Endodermal cell (in vitro differentiated cells): ENCODE measurements around the gene BMP8B. TPM values are rescaled to one million over a fixed set of nuclear protein-coding genes. Genes with fewer than 3 reads are reported as not detected.

Experiments
- DNase-seq: peaks from one replicate; pipeline ENCODE4 v3.0.0-alpha.2; 2017
- H3K27ac ChIP-seq: 2 replicates; pipeline ENCODE4 v1.5.1; 2013; ENCODE audit warnings: mild to moderate bottlenecking, low read depth, low read length, moderate library complexity
- H3K27me3 ChIP-seq: 2 replicates; pipeline ENCODE4 v1.6.1; 2013; ENCODE audit warnings: mild to moderate bottlenecking, low read length, moderate library complexity; ENCODE audit not compliant: insufficient read depth, control insufficient read depth, poor library complexity, severe bottlenecking
- H3K36me3 ChIP-seq: 2 replicates; pipeline ENCODE4 v1.7.0; 2013; ENCODE audit warnings: mild to moderate bottlenecking, low read length, moderate library complexity; ENCODE audit not compliant: control insufficient read depth, insufficient read depth
- H3K4me1 ChIP-seq: one replicate; pipeline ENCODE4 v1.7.0; 2013; ENCODE audit warnings: low read length; ENCODE audit not compliant: control insufficient read depth, insufficient read depth
- H3K4me3 ChIP-seq: 2 replicates; pipeline ENCODE4 v1.5.1; 2013; ENCODE audit warnings: mild to moderate bottlenecking, low read length, moderate library complexity
- H3K9ac ChIP-seq: 2 replicates; pipeline ENCODE4 v1.6.1; 2013; ENCODE audit warnings: mild to moderate bottlenecking, low read length, moderate library complexity; ENCODE audit not compliant: poor library complexity, severe bottlenecking; ENCODE audit errors: extremely low read depth
- H3K9me3 ChIP-seq: 2 replicates; pipeline ENCODE4 v1.6.1; 2013; ENCODE audit warnings: mild to moderate bottlenecking, low read length, moderate library complexity; ENCODE audit not compliant: control insufficient read depth
- H3K27ac Mint-ChIP-seq: 2 replicates; pipeline ENCODE4 v1.8.0; 2020; ENCODE audit warnings: mixed read lengths
- H3K27me3 Mint-ChIP-seq: 2 replicates; pipeline ENCODE4 v1.8.0; 2021; ENCODE audit warnings: mild to moderate bottlenecking, mixed read lengths; ENCODE audit not compliant: insufficient read depth
- H3K36me3 Mint-ChIP-seq: 2 replicates; pipeline ENCODE4 v1.8.0; 2020; ENCODE audit warnings: low read depth, mixed read lengths
- H3K4me1 Mint-ChIP-seq: 2 replicates; pipeline ENCODE4 v1.8.0; 2020; ENCODE audit warnings: mixed read lengths
- H3K4me3 Mint-ChIP-seq: 2 replicates; pipeline ENCODE4 v1.8.0; 2020; ENCODE audit warnings: mild to moderate bottlenecking, moderate library complexity, mixed read lengths
- H3K9me3 Mint-ChIP-seq: 2 replicates; pipeline ENCODE4 v1.8.0; 2020; ENCODE audit warnings: mild to moderate bottlenecking, mixed read lengths
- CTCF ChIP-seq: fragments of 200-600 bp; sonication (generic); conservative IDR thresholded peaks from 2 replicates; pipeline ENCODE4 v1.5.0; 2021; ENCODE audit warnings: antibody characterized with exemption, mild to moderate bottlenecking
- WGBS, 2 experiments: methylation state at CpG; one replicate each; pipeline versions ENCODE4 v1.1.5 to v1.1.7; 2013; ENCODE audit warnings: missing lambda C conversion rate in 2 of 2, mixed read lengths in 1 of 2; ENCODE audit not compliant: insufficient coverage in 1 of 2, insufficient read length in 1 of 2; 5-methylcytosine and 5-hydroxymethylcytosine counted together
- total RNA-seq, 2 donors: library from RNA; stranded (reverse); fragmentation: NEBNext Ultra II Directional in 1 of 2; extraction: Animal tissue kit (Norgen Biotek cat#: 25700) in 1 of 2; gene quantifications; 2 replicates in 1 of 2; 3 replicates in 1 of 2; pipeline ENCODE4 v1.2.1, GENCODE V29; 2021

The BMP8B gene
- total RNA-seq, 2 donors from 2014 or later = 0.13 to 0.29 TPM

DNA sequence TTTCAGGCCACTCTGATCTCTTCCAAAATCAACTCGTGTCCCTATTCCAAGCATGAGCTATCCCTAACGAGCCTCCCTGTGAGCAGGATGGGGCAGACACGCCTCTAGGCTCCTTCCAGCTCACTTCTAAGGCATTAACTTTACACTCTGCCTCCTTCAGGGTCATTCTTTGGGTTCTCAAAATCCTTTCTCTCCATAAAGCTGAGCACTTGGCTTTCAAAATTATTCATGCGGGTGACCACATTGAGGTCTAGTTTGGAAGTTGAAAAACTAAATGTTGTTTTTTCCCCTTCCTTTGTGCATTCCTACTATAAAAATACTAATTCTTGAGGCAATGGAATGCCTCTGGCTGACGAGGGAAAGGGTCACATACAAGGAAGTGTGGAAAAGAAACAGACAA lies 33.5 kb upstream of the BMP8B start:
- no peak overlapping the region for H3K27ac ChIP-seq
- Mint-ChIP-seq H3K36me3 (no peaks in the 10 kb centered on the region), H3K27me3 (peaks cover 18% of the 10 kb centered on the region), H3K27ac (no peak overlapping the region), H3K4me3 (no peak overlapping the region), H3K9me3 (no peaks in the 10 kb centered on the region), H3K4me1 (no peaks in the 10 kb centered on the region)
- H3K27me3 ChIP-seq = no peaks in the 10 kb centered on the region
- H3K9ac ChIP-seq = no peak overlapping the region
- H3K9me3 ChIP-seq = no peaks in the 10 kb centered on the region
- no peak for TF ChIP-seq CTCF
- WGBS, 2 experiments = 83 to 86% methylated on average over 3 to 4 of the region's 5 CpGs
- H3K36me3 ChIP-seq = no peaks in the 10 kb centered on the region
- H3K4me3 ChIP-seq = no peak overlapping the region
- no peak for DNase-seq
- H3K4me1 ChIP-seq = no peaks in the 10 kb centered on the region

DNA sequence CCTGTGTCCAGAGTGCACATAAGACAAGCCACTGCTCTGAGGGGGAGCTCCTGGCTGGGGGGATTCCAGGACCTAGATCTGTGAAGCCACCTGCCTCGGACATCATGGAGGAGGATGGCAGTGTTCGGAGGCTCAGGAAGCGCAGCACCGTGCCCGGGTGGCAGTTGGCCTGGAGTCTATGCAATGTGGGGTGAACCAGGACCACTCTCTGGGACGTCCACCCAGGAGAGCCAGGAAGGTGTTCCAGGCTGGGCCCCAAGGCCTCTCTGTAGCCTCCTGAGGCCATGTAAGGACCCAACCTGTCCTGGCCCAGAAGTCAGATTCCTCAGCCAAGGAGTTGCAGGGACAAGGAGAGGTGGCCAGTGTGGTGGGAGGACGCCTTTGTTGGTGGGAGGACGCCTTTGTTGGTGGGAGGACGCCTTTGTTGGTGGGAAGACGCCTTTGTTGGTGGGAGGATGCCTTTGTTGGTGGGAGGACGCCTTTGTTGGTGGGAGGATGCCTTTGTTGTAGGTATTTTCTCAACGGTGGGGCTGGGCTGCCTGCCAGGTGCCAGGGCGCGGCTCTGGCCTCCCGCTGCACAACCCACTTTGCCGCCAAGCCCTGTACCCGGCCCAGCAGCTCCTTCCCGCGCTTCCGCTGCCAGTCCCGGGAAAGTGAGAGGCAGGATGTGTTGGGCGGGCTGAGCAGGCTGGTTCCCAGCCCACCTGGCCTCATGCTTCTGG lies 30.6 kb upstream of the BMP8B start:
- 93 to 96% methylated on average over 7 to 22 of the region's 22 CpGs for WGBS, 2 experiments
- peaks cover 36% of the 10 kb centered on the region for H3K27me3 Mint-ChIP-seq
- H3K9me3 Mint-ChIP-seq = no peaks in the 10 kb centered on the region
- Histone ChIP-seq H3K4me3 (no peak overlapping the region), H3K9ac (no peak overlapping the region), H3K27ac (no peak overlapping the region), H3K36me3 (no peaks in the 10 kb centered on the region), H3K9me3 (no peaks in the 10 kb centered on the region), H3K4me1 (no peaks in the 10 kb centered on the region), H3K27me3 (no peaks in the 10 kb centered on the region)
- no peak overlapping the region for H3K4me3 Mint-ChIP-seq
- H3K4me1 Mint-ChIP-seq = no peaks in the 10 kb centered on the region
- TF ChIP-seq CTCF = no peak
- no peak overlapping the region for H3K27ac Mint-ChIP-seq
- no peaks in the 10 kb centered on the region for H3K36me3 Mint-ChIP-seq
- no peak for DNase-seq

- no peak overlapping the region for H3K27ac Mint-ChIP-seq
- H3K4me3 ChIP-seq = no peak overlapping the region
- WGBS, 2 experiments = 94 to 100% methylated on average over 1 to 2 of the region's 2 CpGs
- no peaks in the 10 kb centered on the region for H3K4me1 Mint-ChIP-seq
- no peaks in the 10 kb centered on the region for H3K36me3 Mint-ChIP-seq
- H3K4me3 Mint-ChIP-seq = no peak overlapping the region
- TF ChIP-seq CTCF = no peak
- H3K36me3 ChIP-seq = no peaks in the 10 kb centered on the region
- no peaks in the 10 kb centered on the region for H3K9me3 Mint-ChIP-seq
- peaks cover 38% of the 10 kb centered on the region for H3K27me3 Mint-ChIP-seq
- H3K9me3 ChIP-seq = no peaks in the 10 kb centered on the region
- no peak overlapping the region for H3K9ac ChIP-seq
- no peaks in the 10 kb centered on the region for H3K4me1 ChIP-seq
- H3K27me3 ChIP-seq = no peaks in the 10 kb centered on the region
- no peak for DNase-seq
- no peak overlapping the region for H3K27ac ChIP-seq
Observed at GRCh38 chr1:39818482-39818881, 29.8 kb upstream of the BMP8B start.
